22Rv1 (cell line): ENCODE results near the gene GRM4.

ENCODE experiments used
- CTCF ChIP-seq: fragments of 450-650 bp; IDR thresholded peaks from 2 replicates; pipeline ENCODE4 v1.5.1; 2017; ENCODE audit warnings: mild to moderate bottlenecking
- ZFX ChIP-seq: fragments of 450-650 bp; IDR thresholded peaks from 2 replicates; pipeline ENCODE4 v1.6.1; 2017; ENCODE audit warnings: antibody characterized with exemption, borderline replicate concordance

DNA sequence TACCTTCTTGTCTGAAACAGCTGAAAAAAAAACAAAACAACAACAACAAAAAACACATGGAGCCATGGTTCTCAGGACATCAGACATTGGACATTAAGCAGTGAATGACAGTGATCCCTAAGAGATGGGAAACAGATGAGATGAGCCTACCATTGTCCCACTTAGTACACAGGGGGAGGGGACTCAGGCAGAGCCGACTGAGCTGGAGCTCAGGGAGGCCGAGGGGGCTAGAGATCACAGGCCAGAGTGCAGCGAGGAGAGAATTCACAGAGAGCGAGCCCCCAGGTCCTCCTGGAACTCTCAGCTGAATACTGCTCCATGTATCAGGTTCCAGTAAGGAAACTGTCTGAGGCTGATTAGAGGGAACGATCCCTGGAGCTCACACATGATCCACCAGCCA is 134.6 kb downstream of the GRM4 start:
- TF ChIP-seq CTCF, result no peak
- TF ChIP-seq ZFX, result no peak
